IPS DF 4.7 (cell line): ENCODE measurements around the gene PAN2.
"Not testable (repeated sequence)": the region's sequence is repeated elsewhere in the genome, so short reads cannot be mapped to it uniquely, and the experiment has no call there.

ENCODE experiments used
- DNase-seq: peaks from one replicate; pipeline ENCODE4 v3.0.0-alpha.2; 2013; ENCODE audit warnings: low spot score; ENCODE audit errors: extremely low read depth

Gene PAN2

GRCh38 chr12:56272468-56272867 is 61.3 kb downstream of the PAN2 start:
- DNase-seq, result not testable (repeated sequence)

- DNase-seq, result no peak
These were observed 62.8 kb downstream of the PAN2 start for GRCh38 chr12:56271031-56271430.

- no peak for DNase-seq
These were observed 66.2 kb downstream of the PAN2 start for GRCh38 chr12:56267443-56268071.

- peak; percentile 95 for DNase-seq
These were observed 66.9 kb downstream of the PAN2 start, which contains the start of gene COQ10A for GRCh38 chr12:56266693-56267442. TSS of gene COQ10A (plus strand) at chr12:56266942. CDS start at chr12:56267119, 177 bp downstream.
